Colonic mucosa (tissue), 4 donors: ENCODE data around the gene OR10A3. TPM values are rescaled to one million over a fixed set of nuclear protein-coding genes. Genes with fewer than 3 reads are reported as not detected.

Source experiments
- DNase-seq: peaks from one replicate; pipeline ENCODE4 v3.0.0-alpha.2; 2020
- H3K27ac ChIP-seq: fragments of 200-600 bp; one replicate; pipeline ENCODE4 v1.8.0; 2021
- H3K27me3 ChIP-seq: fragments of 200-600 bp; one replicate; pipeline ENCODE4 v1.8.0; 2021
- H3K36me3 ChIP-seq: fragments of 200-600 bp; one replicate; pipeline ENCODE4 v1.8.0; 2021
- H3K4me1 ChIP-seq: fragments of 200-600 bp; one replicate; pipeline ENCODE4 v1.8.0; 2021; ENCODE audit warnings: mild to moderate bottlenecking
- H3K4me3 ChIP-seq: fragments of 200-600 bp; one replicate; pipeline ENCODE4 v1.8.0; 2021
- H3K9ac ChIP-seq, 2 donors: one replicate each; pipeline ENCODE4 v1.7.0; 2013; ENCODE audit warnings: control low read depth in 2 of 2, low read depth in 2 of 2, low read length in 2 of 2
- H3K9me3 ChIP-seq: fragments of 200-600 bp; one replicate; pipeline ENCODE4 v1.8.0; 2021
- intact Hi-C: fragments of 100-400 bp; cut with DNase I; formaldehyde crosslinking; loops from one replicate; pipeline ENCODE4 v1.14.1; 2022
- total RNA-seq, 2 donors: library from RNA; stranded (reverse); fragmentation: NEBNext Ultra II Directional in 1 of 2; extraction: Animal tissue kit (Norgen Biotek cat#: 25700) in 1 of 2; gene quantifications; one replicate each; pipeline ENCODE4 v1.2.1, GENCODE V29; 2021
- TF ChIP-seq, protein P1 (sequence below): fragments of 200-600 bp; IDR thresholded peaks from one replicate; pipeline ENCODE4 v1.8.0; 2022; ENCODE audit warnings: antibody characterized with exemption, mild to moderate bottlenecking
- donor health status: healthy.
- donor health status: DM: no; HTN: no; CAD: no.
- donor health status: DM: no; HTN: no; CAD: no.

OR10A3 gene
- total RNA-seq, 2 donors from 2014 or later, result not detected

DNA sequence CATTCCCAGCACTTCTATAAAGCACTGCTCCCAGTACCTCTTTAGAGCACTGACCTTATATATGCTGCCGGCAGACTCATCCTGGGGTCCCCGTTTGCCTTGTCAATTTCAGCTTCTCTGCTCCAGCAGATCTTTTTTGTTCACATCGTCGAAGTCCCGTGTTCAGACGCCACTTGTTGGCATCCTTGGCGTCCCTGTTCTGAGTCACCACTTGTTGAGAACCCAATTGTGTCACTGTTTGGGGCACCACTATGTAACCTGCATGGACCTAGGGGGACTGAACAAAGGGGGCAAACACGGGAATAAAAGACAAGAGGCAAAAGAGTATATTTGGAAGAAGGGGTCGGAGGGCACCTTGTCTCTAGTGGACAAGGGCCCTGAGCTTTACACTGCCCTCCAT is 36.0 kb downstream of the OR10A3 start:
- Histone ChIP-seq H3K36me3 (no peaks in the 10 kb centered on the region), H3K9me3 (no peaks in the 10 kb centered on the region), H3K4me3 (no peak overlapping the region), H3K27me3 (no peaks in the 10 kb centered on the region), H3K9ac (no peak overlapping the region), H3K27ac (no peak overlapping the region), H3K4me1 (no peaks in the 10 kb centered on the region)
- no peak for DNase-seq
- TF ChIP-seq, protein P1, sequence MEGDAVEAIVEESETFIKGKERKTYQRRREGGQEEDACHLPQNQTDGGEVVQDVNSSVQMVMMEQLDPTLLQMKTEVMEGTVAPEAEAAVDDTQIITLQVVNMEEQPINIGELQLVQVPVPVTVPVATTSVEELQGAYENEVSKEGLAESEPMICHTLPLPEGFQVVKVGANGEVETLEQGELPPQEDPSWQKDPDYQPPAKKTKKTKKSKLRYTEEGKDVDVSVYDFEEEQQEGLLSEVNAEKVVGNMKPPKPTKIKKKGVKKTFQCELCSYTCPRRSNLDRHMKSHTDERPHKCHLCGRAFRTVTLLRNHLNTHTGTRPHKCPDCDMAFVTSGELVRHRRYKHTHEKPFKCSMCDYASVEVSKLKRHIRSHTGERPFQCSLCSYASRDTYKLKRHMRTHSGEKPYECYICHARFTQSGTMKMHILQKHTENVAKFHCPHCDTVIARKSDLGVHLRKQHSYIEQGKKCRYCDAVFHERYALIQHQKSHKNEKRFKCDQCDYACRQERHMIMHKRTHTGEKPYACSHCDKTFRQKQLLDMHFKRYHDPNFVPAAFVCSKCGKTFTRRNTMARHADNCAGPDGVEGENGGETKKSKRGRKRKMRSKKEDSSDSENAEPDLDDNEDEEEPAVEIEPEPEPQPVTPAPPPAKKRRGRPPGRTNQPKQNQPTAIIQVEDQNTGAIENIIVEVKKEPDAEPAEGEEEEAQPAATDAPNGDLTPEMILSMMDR, result no peak
- intact Hi-C loops, result no loop called here

DNA sequence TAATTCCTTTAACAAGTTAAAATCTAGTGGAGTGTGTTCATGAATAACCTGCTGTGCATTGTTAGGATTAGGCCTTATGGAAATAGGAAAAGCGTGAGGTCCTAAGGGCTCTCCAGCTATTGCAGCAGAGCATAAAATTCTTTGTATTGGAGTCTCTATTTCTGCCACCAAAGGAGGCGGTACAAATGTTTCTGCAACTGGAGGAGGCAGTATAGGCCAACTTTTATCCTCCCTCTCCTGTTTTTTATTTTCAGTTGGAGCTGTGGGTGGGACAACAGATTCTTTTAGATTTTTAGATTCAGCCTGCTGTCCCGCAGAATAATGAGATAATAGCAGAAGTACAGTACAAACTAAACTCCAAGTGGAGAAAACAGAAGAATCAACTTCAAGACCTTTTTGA is 36.6 kb downstream of the OR10A3 start:
- Histone ChIP-seq H3K27me3 (no peaks in the 10 kb centered on the region), H3K36me3 (no peaks in the 10 kb centered on the region), H3K27ac (no peak overlapping the region), H3K9ac (no peak overlapping the region), H3K4me3 (no peak overlapping the region), H3K9me3 (no peaks in the 10 kb centered on the region), H3K4me1 (no peaks in the 10 kb centered on the region)
- DNase-seq, result no peak
- intact Hi-C loops, result no loop called here
- TF ChIP-seq, protein P1, result no peak

DNA sequence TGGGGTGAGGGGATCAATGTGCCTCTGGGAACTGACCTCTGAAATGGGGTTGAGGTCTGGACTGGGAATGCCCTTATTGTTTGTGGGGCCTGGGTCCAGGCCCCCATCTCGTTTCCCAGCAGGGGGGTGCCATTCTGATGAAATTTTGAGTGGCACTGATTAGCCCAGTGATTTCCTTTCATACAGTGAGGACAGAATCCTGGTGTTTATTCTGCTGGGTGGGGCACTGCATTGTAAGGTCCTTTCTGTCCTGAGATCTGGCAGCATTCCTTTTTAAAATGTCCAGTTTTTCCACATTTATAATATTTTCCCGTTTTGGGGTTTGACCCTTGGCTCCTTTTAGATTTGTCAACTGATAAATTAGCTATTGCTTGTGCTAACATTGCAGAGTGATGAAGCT is 37.6 kb downstream of the OR10A3 start:
- H3K36me3 ChIP-seq, result no peaks in the 10 kb centered on the region
- peak; percentile 46 for DNase-seq
- no peak overlapping the region for H3K27ac ChIP-seq
- no peaks in the 10 kb centered on the region for H3K27me3 ChIP-seq
- TF ChIP-seq, protein P1, result no peak
- intact Hi-C loops, result no loop called here
- H3K4me1 ChIP-seq, result no peaks in the 10 kb centered on the region
- H3K4me3 ChIP-seq, result no peak overlapping the region
- H3K9me3 ChIP-seq, result no peaks in the 10 kb centered on the region
- H3K9ac ChIP-seq, result no peak overlapping the region

DNA sequence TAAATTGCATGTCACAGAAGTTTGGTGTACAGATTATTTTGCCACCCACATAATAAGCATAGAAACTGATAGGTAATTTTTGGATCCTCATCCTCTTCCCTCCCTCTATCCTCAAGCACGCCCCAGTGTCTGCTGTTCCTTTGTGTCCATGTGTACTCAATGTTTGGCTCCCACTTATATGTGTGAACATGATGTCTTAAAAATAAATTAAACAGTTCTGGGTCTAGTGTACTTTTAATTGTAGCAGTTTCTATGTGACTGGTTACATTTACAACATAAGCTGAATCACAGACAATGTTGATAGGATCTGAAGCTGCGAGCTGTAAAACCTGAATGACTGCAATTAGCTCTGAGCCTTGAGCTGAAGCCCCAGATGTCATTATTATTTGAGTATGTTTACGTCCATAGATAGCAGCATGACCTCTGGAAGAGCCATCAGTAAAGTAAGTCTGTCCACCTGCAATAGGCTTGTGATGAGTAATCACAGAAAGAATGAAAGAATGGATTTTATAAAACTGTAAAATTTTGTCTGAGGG is 40.1 kb downstream of the OR10A3 start:
- no peak for DNase-seq
- intact Hi-C loops, result no loop called here
- H3K9ac ChIP-seq, result no peak overlapping the region
- H3K27ac ChIP-seq, result no peak overlapping the region
- no peak overlapping the region for H3K4me3 ChIP-seq
- no peaks in the 10 kb centered on the region for H3K9me3 ChIP-seq
- no peaks in the 10 kb centered on the region for H3K27me3 ChIP-seq
- no peaks in the 10 kb centered on the region for H3K4me1 ChIP-seq
- no peaks in the 10 kb centered on the region for H3K36me3 ChIP-seq
- TF ChIP-seq, protein P1, result no peak

DNA sequence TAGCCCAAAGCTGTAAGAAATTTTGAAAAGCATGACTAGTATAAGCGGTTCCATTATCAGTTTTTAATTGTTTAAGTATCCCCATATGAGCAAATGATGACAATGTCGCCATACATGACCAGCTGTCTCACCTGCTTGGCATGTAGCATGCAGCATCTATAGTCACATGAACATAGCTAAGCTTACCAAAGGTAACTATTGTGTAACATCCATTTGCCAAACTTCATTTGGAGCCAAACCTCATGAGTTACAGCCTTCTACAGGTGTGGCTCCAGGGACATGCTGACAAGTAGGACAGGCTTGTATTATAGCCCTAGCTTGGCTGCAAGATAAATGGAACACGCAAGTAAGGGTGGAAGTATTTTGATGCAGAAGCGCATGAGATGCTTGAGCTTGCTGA is 40.8 kb downstream of the OR10A3 start:
- intact Hi-C loops, result no loop called here
- TF ChIP-seq, protein P1, result no peak
- Histone ChIP-seq H3K9me3 (no peaks in the 10 kb centered on the region), H3K36me3 (no peaks in the 10 kb centered on the region), H3K4me3 (no peak overlapping the region), H3K9ac (no peak overlapping the region), H3K4me1 (no peaks in the 10 kb centered on the region), H3K27me3 (no peaks in the 10 kb centered on the region), H3K27ac (no peak overlapping the region)
- DNase-seq, result peak; percentile 36
